HepG2 (cell line): ENCODE results near the gene DCP2. TPM values are rescaled to one million over a fixed set of nuclear protein-coding genes. Genes with fewer than 3 reads are reported as not detected.
A peak's percentile ranks its signal among the peaks of the same experiment; 100 is the strongest.

Experiments used
- ATAC-seq: fragments of 200-7000 bp; cut with Tn5 transposase; 3 replicates; pipeline ENCODE4 v1.9.1; 2020; ENCODE audit warnings: mild to moderate bottlenecking, moderate library complexity
- BruUV-seq: library from RNA; stranded (reverse); fragments of 400-500 nt; replicated peaks from 2 replicates; lab custom pipeline; 2021; lab: Mats Ljungman, UMichigan
- CTCF ChIA-PET: fragments of 300-600 bp; formaldehyde crosslinking; extraction: SDS; loops from one replicate; lab custom pipeline; 2021; ENCODE audit warnings: low total read pairs, inconsistent platforms, low intra/inter-chr PET ratio; lab: Yijun Ruan, JAX
- POLR2A ChIA-PET: fragments of 350-600 bp; sonication (Branson Sonifier 250); formaldehyde crosslinking; loops from one replicate; lab custom pipeline; 2020; ENCODE audit warnings: antibody characterized with exemption, inconsistent platforms; lab: Yijun Ruan, JAX
- DNase-seq: peaks from one replicate; pipeline ENCODE4 v3.0.0-alpha.2; 2015; ENCODE audit warnings: low spot score
- FAIRE-seq: peaks from 3 replicates; lab custom pipeline; 2011; peaks lifted over from hg19 to GRCh38; lab: Jason Lieb, UNC
- H2AFZ ChIP-seq: one replicate; pipeline ENCODE4 v1.6.1; 2011; ENCODE audit warnings: low read length, inconsistent platforms
- H3K27ac ChIP-seq: fragments of 300-600 bp; 3 replicates; pipeline ENCODE4 v1.8.0; 2011; ENCODE audit warnings: mixed run types, mild to moderate bottlenecking, mixed read lengths, low read length, inconsistent platforms; ENCODE audit not compliant: insufficient read depth; ENCODE audit errors: extremely low read length
- H3K27me3 ChIP-seq, 2 experiments: fragments of 200-600 bp in 1 of 2; 2 replicates in 1 of 2; 3 replicates in 1 of 2; pipeline versions ENCODE4 v1.6.0 to v1.8.0; 2011; ENCODE audit warnings: low read length in 2 of 2, mild to moderate bottlenecking in 2 of 2, moderate library complexity in 2 of 2, inconsistent platforms in 1 of 2; ENCODE audit not compliant: insufficient read depth in 2 of 2, control insufficient read depth in 1 of 2
- H3K36me3 ChIP-seq, 2 experiments: fragments of 200-600 bp in 1 of 2; replicated peaks in 1 of 2; 2 replicates in 1 of 2; 3 replicates in 1 of 2; pipeline versions ENCODE4 v1.5.1 to v1.8.0; 2011; ENCODE audit warnings: low read length in 2 of 2, inconsistent platforms in 1 of 2; ENCODE audit not compliant: insufficient read depth in 2 of 2, control insufficient read depth in 1 of 2
- H3K4me1 ChIP-seq: 2 replicates; pipeline ENCODE4 v1.5.1; 2012; ENCODE audit warnings: low read length, inconsistent platforms; ENCODE audit not compliant: insufficient read depth
- H3K4me2 ChIP-seq: 2 replicates; pipeline ENCODE4 v1.6.0; 2011; ENCODE audit warnings: low read depth, low read length, inconsistent platforms
- H3K4me3 ChIP-seq, 3 experiments: fragments of 200-600 bp in 1 of 3; sonication (generic), shearing (Covaris generic) in 1 of 3; replicated peaks in 1 of 3; 2 replicates each; pipeline ENCODE4 v1.5.1; 2011 to 2016; ENCODE audit warnings: low read length in 3 of 3, inconsistent platforms in 2 of 3, low read depth in 2 of 3, mild to moderate bottlenecking in 2 of 3, control low read depth in 1 of 3, mixed read lengths in 1 of 3; ENCODE audit not compliant: insufficient read depth in 1 of 3
- H3K79me2 ChIP-seq: one replicate; pipeline ENCODE4 v1.6.1; 2011; ENCODE audit warnings: low read length, inconsistent platforms; ENCODE audit not compliant: insufficient read depth
- H3K9ac ChIP-seq: 2 replicates; pipeline ENCODE4 v1.6.0; 2011; ENCODE audit warnings: mild to moderate bottlenecking, low read depth, low read length, inconsistent platforms; ENCODE audit not compliant: insufficient read depth
- H3K9me3 ChIP-seq: 2 replicates; pipeline ENCODE4 v1.5.1; 2012; ENCODE audit warnings: mild to moderate bottlenecking, low read length
- H4K20me1 ChIP-seq: 2 replicates; pipeline ENCODE4 v1.6.0; 2011; ENCODE audit warnings: inconsistent platforms, mild to moderate bottlenecking, low read length, moderate library complexity; ENCODE audit not compliant: insufficient read depth
- CEBPG ChIP-seq: IDR thresholded peaks from 2 replicates; pipeline ENCODE4 v1.6.1; 2016
- HNRNPH1 ChIP-seq: fragments of 200-400 bp; formaldehyde crosslinking; optimal IDR thresholded peaks from 2 replicates; pipeline ENCODE3; 2017; ENCODE audit warnings: mild to moderate bottlenecking, low read depth, low read length
- MAFK ChIP-seq, 2 experiments: IDR thresholded peaks in 1 of 2; conservative IDR thresholded peaks in 1 of 2; 2 replicates each; pipeline ENCODE4 v1.6.1; 2011; ENCODE audit warnings: improper control_type of control experiment in 2 of 2, low read length in 2 of 2
- MATR3 ChIP-seq: sonication (generic); formaldehyde crosslinking; IDR thresholded peaks from 2 replicates; pipeline ENCODE4 v1.4.0; 2020; ENCODE audit warnings: missing genetic modification reagents
- TFE3 ChIP-seq: IDR thresholded peaks from 2 replicates; pipeline ENCODE4 v1.6.1; 2016
- U2AF1 ChIP-seq: fragments of 200-400 bp; formaldehyde crosslinking; optimal IDR thresholded peaks from 2 replicates; pipeline ENCODE3; 2017; ENCODE audit warnings: mild to moderate bottlenecking, low read depth, low read length
- ZNF136 ChIP-seq: sonication (generic); formaldehyde crosslinking; IDR thresholded peaks from 2 replicates; pipeline ENCODE4 v1.8.1; 2022; ENCODE audit warnings: low read depth, mild to moderate bottlenecking, moderate library complexity, missing genetic modification reagents
- ZNF547 ChIP-seq: sonication (generic); formaldehyde crosslinking; IDR thresholded peaks from 2 replicates; pipeline ENCODE4 v1.5.1; 2020; ENCODE audit warnings: mild to moderate bottlenecking, missing genetic modification reagents
- WGBS: methylation state at CpG from one replicate; pipeline ENCODE4 v1.1.6; 2017; ENCODE audit warnings: low lambda C conversion rate; 5-methylcytosine and 5-hydroxymethylcytosine counted together
- in situ Hi-C: cut with HindIII; loops from 2 replicates; pipeline ENCODE4 v1.10.0; 2017; ENCODE audit warnings: low pct_unique_long_range_greater_than_20kb; ENCODE audit not compliant: extremely low pct_ligation_motif_present
- intact Hi-C: fragments of 100-400 bp; cut with micrococcal nuclease; formaldehyde crosslinking; loops from one replicate; pipeline ENCODE4 v1.10.0; 2022; ENCODE audit not compliant: unreplicated experiment
- polyA plus RNA-seq, 8 experiments: library from polyadenylated mRNA; depleted of rRNA in 3 of 8; stranded (reverse) in 7 of 8; unstranded in 1 of 8; fragments of >200 nt; fragmentation: Illumina TruSeq in 4 of 8; extraction: Trizol in 4 of 8; gene quantifications; 2 replicates each; pipeline versions ENCODE4 v1.2.1 to v1.2.3, GENCODE V29; 2011 to 2016; ENCODE audit warnings: low read depth in 4 of 8, missing spikeins in 1 of 8, mixed read lengths in 1 of 8; ENCODE audit not compliant: insufficient read depth in 1 of 8
- total RNA-seq, 5 experiments: library from RNA; depleted of rRNA; stranded (reverse); fragments of >200 nt; fragmentation: Illumina TruSeq; extraction: Trizol; gene quantifications; 2 replicates each; pipeline ENCODE4 v1.2.3, GENCODE V29; 2016; ENCODE audit warnings: low read depth in 1 of 5
- TF ChIP-seq, protein P1 (sequence below): sonication (generic); formaldehyde crosslinking; IDR thresholded peaks from one replicate; pipeline ENCODE4 v1.5.1; 2020; ENCODE audit warnings: mild to moderate bottlenecking, missing genetic modification reagents; ENCODE audit errors: not compliant biosample characterization

The DCP2 gene
- total and polyA plus RNA-seq, 2 of the 13 experiments (the other 11 are each of a cell fraction or from before 2014, with no cell fraction given): 16.2 to 63.4 TPM

DNA sequence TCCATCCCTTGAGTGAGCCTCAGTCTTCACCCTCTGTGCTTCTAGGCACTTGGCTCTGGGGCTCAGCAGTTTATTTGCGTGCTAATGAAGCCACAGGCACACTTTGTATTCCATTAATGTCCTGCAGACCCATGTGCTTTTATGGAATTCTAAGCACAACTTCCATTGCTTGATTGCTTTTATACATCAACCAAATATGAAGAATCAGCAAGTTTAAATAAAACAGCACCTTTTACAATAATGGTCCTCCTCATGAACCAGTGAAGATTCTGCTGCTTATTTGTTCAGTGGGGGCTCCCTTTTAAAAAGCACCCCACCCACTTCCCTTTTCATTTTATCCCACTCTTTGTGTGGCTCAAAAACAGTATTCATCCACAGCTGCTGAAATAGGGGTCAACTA lies 60.2 kb downstream of the DCP2 start:
- ATAC-seq: no peak
- CTCF ChIA-PET: no interaction called here
- BruUV-seq: no TSS peak
- Histone ChIP-seq H3K9ac (no peak overlapping the region), H3K27me3 (no peaks in the 10 kb centered on the region), H3K79me2 (no peaks in the 10 kb centered on the region)
- intact Hi-C loops (no loop called here), in situ Hi-C loops (loop anchor here (25.0 kb wide), 1 partner anchor 475 kb away; the partner anchor contains the start of gene YTHDC2)
- no peak for FAIRE-seq
- TF ChIP-seq MAFK (conservative IDR thresholded peaks at IDR 0.05 in 1 of 2, IDR thresholded peaks at IDR 0.05 in 1 of 2; ENCODE audit: low read length in 2 of 2): peak in 1 of 2 experiments; percentile 25; a peak in 2 of 4 replicates
- no peak for TF ChIP-seq CEBPG (CRISPR knock-in tag)
- TF ChIP-seq, all 625 proteins: peak for 1
- Histone ChIP-seq H4K20me1 (no peaks in the 10 kb centered on the region), H3K4me1 (no peaks in the 10 kb centered on the region), H3K4me3 (no peak overlapping the region), H3K4me2 (no peak overlapping the region), H3K36me3 (no peaks in the 10 kb centered on the region), H2AFZ (no peak overlapping the region), H3K9me3 (no peaks in the 10 kb centered on the region), H3K27ac (no peak overlapping the region)
- WGBS: 100% methylated on average over 1 of the region's 1 CpG
- DNase-seq: no peak
- POLR2A ChIA-PET: no interaction called here

GRCh38 chr5:113038136-113038535 lies 61.5 kb downstream of the DCP2 start:
- H3K9me3 ChIP-seq: no peaks in the 10 kb centered on the region
- H2AFZ ChIP-seq: no peak overlapping the region
- intact Hi-C loops (no loop called here), in situ Hi-C loops (loop anchor here (25.0 kb wide), 1 partner anchor 474 kb away; the partner anchor contains the start of gene YTHDC2)
- H3K27ac ChIP-seq: no peak overlapping the region
- no TSS peak for BruUV-seq
- no peak overlapping the region for H3K4me3 ChIP-seq
- H3K9ac ChIP-seq: no peak overlapping the region
- H3K4me2 ChIP-seq: no peak overlapping the region
- no peak for DNase-seq
- CTCF ChIA-PET: no interaction called here
- H3K36me3 ChIP-seq: no peaks in the 10 kb centered on the region
- no peaks in the 10 kb centered on the region for H3K27me3 ChIP-seq
- no peaks in the 10 kb centered on the region for H3K79me2 ChIP-seq
- H4K20me1 ChIP-seq: no peaks in the 10 kb centered on the region
- FAIRE-seq: no peak
- POLR2A ChIA-PET: no interaction called here
- no peaks in the 10 kb centered on the region for H3K4me1 ChIP-seq
- 70% methylated on average over 1 of the region's 1 CpG for WGBS
- no peak for ATAC-seq
- no peak for TF ChIP-seq ZNF547
- TF ChIP-seq U2AF1: no peak
- no peak for TF ChIP-seq HNRNPH1
- no peak for TF ChIP-seq TFE3 (CRISPR knock-in tag)
- TF ChIP-seq MATR3: no peak
- TF ChIP-seq, protein P1, sequence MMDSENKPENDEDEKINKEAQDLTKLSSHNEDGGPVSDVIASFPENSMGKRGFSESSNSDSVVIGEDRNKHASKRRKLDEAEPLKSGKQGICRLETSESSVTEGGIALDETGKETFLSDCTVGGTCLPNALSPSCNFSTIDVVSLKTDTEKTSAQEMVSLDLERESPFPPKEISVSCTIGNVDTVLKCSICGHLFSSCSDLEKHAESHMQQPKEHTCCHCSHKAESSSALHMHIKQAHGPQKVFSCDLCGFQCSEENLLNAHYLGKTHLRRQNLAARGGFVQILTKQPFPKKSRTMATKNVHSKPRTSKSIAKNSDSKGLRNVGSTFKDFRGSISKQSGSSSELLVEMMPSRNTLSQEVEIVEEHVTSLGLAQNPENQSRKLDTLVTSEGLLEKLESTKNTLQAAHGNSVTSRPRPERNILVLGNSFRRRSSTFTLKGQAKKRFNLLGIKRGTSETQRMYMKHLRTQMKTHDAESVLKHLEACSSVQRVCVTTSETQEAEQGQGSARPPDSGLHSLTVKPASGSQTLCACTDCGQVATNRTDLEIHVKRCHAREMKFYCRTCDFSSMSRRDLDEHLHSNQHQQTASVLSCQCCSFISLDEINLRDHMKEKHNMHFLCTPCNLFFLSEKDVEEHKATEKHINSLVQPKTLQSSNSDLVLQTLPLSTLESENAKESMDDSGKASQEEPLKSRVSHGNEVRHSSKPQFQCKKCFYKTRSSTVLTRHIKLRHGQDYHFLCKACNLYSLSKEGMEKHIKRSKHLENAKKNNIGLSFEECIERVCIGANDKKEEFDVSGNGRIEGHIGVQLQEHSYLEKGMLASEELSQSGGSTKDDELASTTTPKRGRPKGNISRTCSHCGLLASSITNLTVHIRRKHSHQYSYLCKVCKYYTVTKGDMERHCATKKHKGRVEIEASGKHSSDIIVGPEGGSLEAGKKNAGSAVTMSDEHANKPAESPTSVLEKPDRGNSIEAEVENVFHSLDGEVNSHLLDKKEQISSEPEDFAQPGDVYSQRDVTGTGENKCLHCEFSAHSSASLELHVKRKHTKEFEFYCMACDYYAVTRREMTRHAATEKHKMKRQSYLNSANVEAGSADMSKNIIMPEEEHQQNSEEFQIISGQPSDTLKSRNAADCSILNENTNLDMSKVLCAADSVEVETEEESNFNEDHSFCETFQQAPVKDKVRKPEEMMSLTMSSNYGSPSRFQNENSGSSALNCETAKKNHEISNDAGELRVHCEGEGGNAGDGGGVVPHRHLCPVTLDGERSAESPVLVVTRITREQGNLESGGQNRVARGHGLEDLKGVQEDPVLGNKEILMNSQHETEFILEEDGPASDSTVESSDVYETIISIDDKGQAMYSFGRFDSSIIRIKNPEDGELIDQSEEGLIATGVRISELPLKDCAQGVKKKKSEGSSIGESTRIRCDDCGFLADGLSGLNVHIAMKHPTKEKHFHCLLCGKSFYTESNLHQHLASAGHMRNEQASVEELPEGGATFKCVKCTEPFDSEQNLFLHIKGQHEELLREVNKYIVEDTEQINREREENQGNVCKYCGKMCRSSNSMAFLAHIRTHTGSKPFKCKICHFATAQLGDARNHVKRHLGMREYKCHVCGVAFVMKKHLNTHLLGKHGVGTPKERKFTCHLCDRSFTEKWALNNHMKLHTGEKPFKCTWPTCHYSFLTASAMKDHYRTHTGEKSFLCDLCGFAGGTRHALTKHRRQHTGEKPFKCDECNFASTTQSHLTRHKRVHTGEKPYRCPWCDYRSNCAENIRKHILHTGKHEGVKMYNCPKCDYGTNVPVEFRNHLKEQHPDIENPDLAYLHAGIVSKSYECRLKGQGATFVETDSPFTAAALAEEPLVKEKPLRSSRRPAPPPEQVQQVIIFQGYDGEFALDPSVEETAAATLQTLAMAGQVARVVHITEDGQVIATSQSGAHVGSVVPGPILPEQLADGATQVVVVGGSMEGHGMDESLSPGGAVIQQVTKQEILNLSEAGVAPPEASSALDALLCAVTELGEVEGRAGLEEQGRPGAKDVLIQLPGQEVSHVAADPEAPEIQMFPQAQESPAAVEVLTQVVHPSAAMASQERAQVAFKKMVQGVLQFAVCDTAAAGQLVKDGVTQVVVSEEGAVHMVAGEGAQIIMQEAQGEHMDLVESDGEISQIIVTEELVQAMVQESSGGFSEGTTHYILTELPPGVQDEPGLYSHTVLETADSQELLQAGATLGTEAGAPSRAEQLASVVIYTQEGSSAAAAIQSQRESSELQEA (CRISPR knock-in tag): no peak
- TF ChIP-seq ZNF136 (CRISPR knock-in tag): no peak
